Liver (tissue), 3 donors: ENCODE data around the gene MAP1LC3B.
"Not testable (repeated sequence)": the region's sequence is repeated elsewhere in the genome, so short reads cannot be mapped to it uniquely, and the experiment has no call there.

Experiments
- ATF3 ChIP-seq: IDR thresholded peaks from 2 replicates; pipeline ENCODE4 v1.6.1; 2016; ENCODE audit warnings: antibody characterized with exemption
- CTCF ChIP-seq: fragments of 150-350 bp; IDR thresholded peaks from 2 replicates; pipeline ENCODE4 v1.5.1; 2017; ENCODE audit warnings: improper control_type of control experiment, low read depth, low read length; ENCODE audit not compliant: missing input control
- EGR1 ChIP-seq, 2 donors: IDR thresholded peaks; 2 replicates each; pipeline ENCODE4 v1.6.1; 2016 to 2018; ENCODE audit warnings: antibody characterized with exemption in 2 of 2, low read depth in 2 of 2
- FOXA1 ChIP-seq: IDR thresholded peaks from 2 replicates; pipeline ENCODE4 v1.6.1; 2016; ENCODE audit warnings: antibody characterized with exemption
- FOXA2 ChIP-seq: IDR thresholded peaks from 2 replicates; pipeline ENCODE4 v1.6.1; 2016; ENCODE audit warnings: antibody characterized with exemption
- GABPA ChIP-seq, 2 donors: IDR thresholded peaks in 1 of 2; conservative IDR thresholded peaks in 1 of 2; 2 replicates each; pipeline ENCODE4 v1.6.1; 2016; ENCODE audit warnings: antibody characterized with exemption in 2 of 2, mild to moderate bottlenecking in 1 of 2, moderate library complexity in 1 of 2
- JUND ChIP-seq, 2 donors: IDR thresholded peaks; 2 replicates each; pipeline ENCODE4 v1.6.1; 2016; ENCODE audit warnings: antibody characterized with exemption in 2 of 2
- MAX ChIP-seq: IDR thresholded peaks from 2 replicates; pipeline ENCODE4 v1.6.1; 2016; ENCODE audit warnings: antibody characterized with exemption
- NR2F2 ChIP-seq: IDR thresholded peaks from 2 replicates; pipeline ENCODE4 v1.6.1; 2016; ENCODE audit warnings: antibody characterized with exemption
- RAD21 ChIP-seq, 2 donors: IDR thresholded peaks; 2 replicates each; pipeline ENCODE4 v1.6.1; 2016; ENCODE audit warnings: antibody characterized with exemption in 2 of 2, mild to moderate bottlenecking in 2 of 2
- REST ChIP-seq: IDR thresholded peaks from 2 replicates; pipeline ENCODE4 v1.6.1; 2016; ENCODE audit warnings: antibody characterized with exemption, mild to moderate bottlenecking
- SP1 ChIP-seq: IDR thresholded peaks from 2 replicates; pipeline ENCODE4 v1.6.1; 2018; ENCODE audit warnings: antibody characterized with exemption, mild to moderate bottlenecking
- TAF1 ChIP-seq: conservative IDR thresholded peaks from 2 replicates; pipeline ENCODE4 v1.6.1; 2016; ENCODE audit warnings: antibody characterized with exemption, mild to moderate bottlenecking
- donor health status: healthy.
- donor health status: healthy.

GRCh38 chr16:87362828-87363559 lies 29.1 kb upstream of the MAP1LC3B start:
- TF ChIP-seq CTCF; FOXA2; MAX; SP1; RAD21 (IDR thresholded peaks at IDR 0.05); REST; EGR1 (IDR thresholded peaks at IDR 0.05; ENCODE audit: low read depth in 2 of 2); GABPA (IDR thresholded peaks at IDR 0.05 in 1 of 2, conservative IDR thresholded peaks at IDR 0.05 in 1 of 2); TAF1; JUND (IDR thresholded peaks at IDR 0.05); FOXA1; ATF3; NR2F2: not testable (repeated sequence)
